Measurements from ENCODE around the gene PTRH1. TPM values are rescaled to one million over a fixed set of nuclear protein-coding genes. Genes with fewer than 3 reads are reported as not detected.
A peak's percentile ranks its signal among the peaks of the same experiment; 100 is the strongest.

PTRH1 gene
- total RNA-seq, 1 donor from 2014 or later = 8.0 TPM

- intact Hi-C loops (cut with DNase I) = no loop called here
- no peak overlapping the region for H3K27ac ChIP-seq
- no peaks in the 10 kb centered on the region for H3K9me3 ChIP-seq
- H3K36me3 ChIP-seq = peaks cover 86% of the 10 kb centered on the region
- DNase-seq = no peak
- peak; percentile 10 for ATAC-seq
- no peak overlapping the region for H3K4me3 ChIP-seq
- TF ChIP-seq, protein P1, sequence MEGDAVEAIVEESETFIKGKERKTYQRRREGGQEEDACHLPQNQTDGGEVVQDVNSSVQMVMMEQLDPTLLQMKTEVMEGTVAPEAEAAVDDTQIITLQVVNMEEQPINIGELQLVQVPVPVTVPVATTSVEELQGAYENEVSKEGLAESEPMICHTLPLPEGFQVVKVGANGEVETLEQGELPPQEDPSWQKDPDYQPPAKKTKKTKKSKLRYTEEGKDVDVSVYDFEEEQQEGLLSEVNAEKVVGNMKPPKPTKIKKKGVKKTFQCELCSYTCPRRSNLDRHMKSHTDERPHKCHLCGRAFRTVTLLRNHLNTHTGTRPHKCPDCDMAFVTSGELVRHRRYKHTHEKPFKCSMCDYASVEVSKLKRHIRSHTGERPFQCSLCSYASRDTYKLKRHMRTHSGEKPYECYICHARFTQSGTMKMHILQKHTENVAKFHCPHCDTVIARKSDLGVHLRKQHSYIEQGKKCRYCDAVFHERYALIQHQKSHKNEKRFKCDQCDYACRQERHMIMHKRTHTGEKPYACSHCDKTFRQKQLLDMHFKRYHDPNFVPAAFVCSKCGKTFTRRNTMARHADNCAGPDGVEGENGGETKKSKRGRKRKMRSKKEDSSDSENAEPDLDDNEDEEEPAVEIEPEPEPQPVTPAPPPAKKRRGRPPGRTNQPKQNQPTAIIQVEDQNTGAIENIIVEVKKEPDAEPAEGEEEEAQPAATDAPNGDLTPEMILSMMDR (IDR thresholded peaks at IDR 0.05) = no peak
- no peaks in the 10 kb centered on the region for H3K27me3 ChIP-seq
- H3K4me1 ChIP-seq = no peaks in the 10 kb centered on the region
Measured at GRCh38 chr9:127664324-127664677, 51.2 kb downstream of the PTRH1 start.

Other genes starting within 250 kb of the PTRH1 start
- 92.1 TPM for gene STXBP1, start 103.4 kb downstream of the PTRH1 start, total RNA-seq
- 0.29 TPM for gene CFAP157, start 8.7 kb downstream of the PTRH1 start, total RNA-seq
- 0.41 TPM for gene TTC16, start 416 bp upstream of the PTRH1 start, total RNA-seq
- gene TOR2A, start 19.6 kb upstream of the PTRH1 start, total RNA-seq = 17.3 TPM
- gene SH2D3C, start 63.0 kb upstream of the PTRH1 start, total RNA-seq = 85.3 TPM
- gene CDK9, start 70.4 kb upstream of the PTRH1 start, total RNA-seq = 99.1 TPM
- 68.9 TPM for gene FPGS, start 87.2 kb upstream of the PTRH1 start, total RNA-seq
- 322 TPM for gene ENG, start 139.0 kb upstream of the PTRH1 start, total RNA-seq
- 158 TPM for gene AK1, start 162.0 kb upstream of the PTRH1 start, total RNA-seq
- gene ST6GALNAC6, start 183.9 kb upstream of the PTRH1 start, total RNA-seq = 94.7 TPM
- 58.8 TPM for gene ST6GALNAC4, start 201.4 kb upstream of the PTRH1 start, total RNA-seq
- 3.5 TPM for gene PIP5KL1, start 215.1 kb upstream of the PTRH1 start, total RNA-seq
- gene DPM2, start 222.2 kb upstream of the PTRH1 start, total RNA-seq = 37.1 TPM